ENCODE data around the gene RHBDD3.
"Not testable (repeated sequence)": the region's sequence is repeated elsewhere in the genome, so short reads cannot be mapped to it uniquely, and the experiment has no call there.

The RHBDD3 gene

GRCh38 chr22:29268511-29269229, 889 bp upstream of the RHBDD3 start:
- DNase-seq, result no peak

- DNase-seq, result no peak
Measured at GRCh38 chr22:29267462-29267857, 321 bp downstream of the RHBDD3 start.

GRCh38 chr22:29266564-29267461, 968 bp downstream of the RHBDD3 start:
- no peak for DNase-seq

- no peak for DNase-seq
Measured at GRCh38 chr22:29265929-29266328, 1.9 kb downstream of the RHBDD3 start.

- DNase-seq, result no peak
Measured at GRCh38 chr22:29265305-29265704, 2.5 kb downstream of the RHBDD3 start.

GRCh38 chr22:29263791-29264276, 3.9 kb downstream of the RHBDD3 start:
- no peak for DNase-seq

- no peak for DNase-seq
Measured at GRCh38 chr22:29260601-29261315, 7.0 kb downstream of the RHBDD3 start.

GRCh38 chr22:29260031-29260560, 7.7 kb downstream of the RHBDD3 start:
- DNase-seq, result no peak

- no peak for DNase-seq
Measured at GRCh38 chr22:29259253-29259899, 8.4 kb downstream of the RHBDD3 start.

- no peak for DNase-seq
Measured at GRCh38 chr22:29258407-29259252, 9.2 kb downstream of the RHBDD3 start.

GRCh38 chr22:29257751-29258181, 10.0 kb downstream of the RHBDD3 start:
- DNase-seq, result no peak

- DNase-seq, result no peak
Measured at GRCh38 chr22:29256606-29257325, 11.0 kb downstream of the RHBDD3 start.

GRCh38 chr22:29255064-29255621, 12.6 kb downstream of the RHBDD3 start:
- DNase-seq, result no peak

- DNase-seq, result no peak
Measured at GRCh38 chr22:29254286-29254660, 13.5 kb downstream of the RHBDD3 start.

GRCh38 chr22:29253561-29254285, 14.1 kb downstream of the RHBDD3 start:
- no peak for DNase-seq

- no peak for DNase-seq
Measured at GRCh38 chr22:29251981-29252911, 15.5 kb downstream of the RHBDD3 start.

- no peak for DNase-seq
Measured at GRCh38 chr22:29251265-29251664, 16.5 kb downstream of the RHBDD3 start.

- DNase-seq, result not testable (repeated sequence)
Measured at GRCh38 chr22:29247891-29248290, 19.9 kb downstream of the RHBDD3 start.
